ENCODE results near the gene ABHD1. TPM values are rescaled to one million over a fixed set of nuclear protein-coding genes. Genes with fewer than 3 reads are reported as not detected.

The ABHD1 gene
- total and polyA plus RNA-seq, 2 donors (not counting 3 experiments of a cell fraction or from before 2014, with no cell fraction given): 0.07 TPM; not detected in 1

GRCh38 chr2:27082773-27083409, 40.7 kb upstream of the ABHD1 start:
- Histone ChIP-seq H3K4me2 (ENCODE audit: insufficient read depth, low read length) (no peak overlapping the region), H2AFZ (ENCODE audit: low read depth, low read length) (no peak overlapping the region), H3K9ac (replicated peaks; ENCODE audit: extremely low read depth, insufficient read depth, low read length) (no peak overlapping the region), H3K4me1 (ENCODE audit: control insufficient read depth, extremely low read depth, insufficient read depth, low read length) (peaks cover 12% of the 10 kb centered on the region), H3K36me3 (ENCODE audit: control insufficient read depth in 2 of 2, extremely low read depth in 1 of 2, insufficient read depth in 2 of 2, low read length in 2 of 2) (no peaks in the 10 kb centered on the region), H3K4me3 (replicated peaks in 1 of 3; ENCODE audit: insufficient read depth in 1 of 3, low read depth in 1 of 3, low read length in 3 of 3) (no peak overlapping the region), H3K27ac (ENCODE audit: insufficient read depth, low read depth, low read length) (no peak overlapping the region), H4K20me1 (replicated peaks; ENCODE audit: control insufficient read depth, extremely low read depth, insufficient read depth, low read length) (no peaks in the 10 kb centered on the region), H3K9me1 (replicated peaks; ENCODE audit: control insufficient read depth, extremely low read depth, insufficient read depth, low read length) (no peaks in the 10 kb centered on the region), H3K79me2 (ENCODE audit: control insufficient read depth, insufficient read depth, low read length) (no peaks in the 10 kb centered on the region), H3K9me3 (replicated peaks; ENCODE audit: control insufficient read depth, insufficient read depth, low read length) (no peaks in the 10 kb centered on the region), H3K27me3 (ENCODE audit: control insufficient read depth in 2 of 2, insufficient read depth in 2 of 2, low read length in 2 of 2) (no peaks in the 10 kb centered on the region)
- POLR2A ChIA-PET: interaction anchor here (0.6 kb wide), 1 partner anchor 22 kb away, joined by 3 read pairs; no protein-coding TSS in a partner anchor
- no peak for FAIRE-seq
- intact Hi-C loops (cut with micrococcal nuclease) (no loop called here), dilution Hi-C loops (cut with MboI; ENCODE audit: extremely low pct_ligation_motif_present, low sequenced_read_pairs) (no loop called here)
- CTCF ChIA-PET: interaction anchor here (1.2 to 6.0 kb wide), 5 partner anchors 9 to 121 kb away, joined by 3 to 55 read pairs (median 27); partner anchors contain the start of genes AGBL5 and OST4
- TF ChIP-seq GATA2 (IDR thresholded peaks at IDR 0.05; ENCODE audit: insufficient read depth, insufficient read length, low read depth, low read length) (no peak), CTCF (IDR thresholded peaks at IDR 0.05; ENCODE audit: extremely low read depth in 1 of 2, insufficient read depth in 1 of 2, low read depth in 1 of 2, low read length in 2 of 2) (no peak), MYC (IDR thresholded peaks at IDR 0.05; ENCODE audit: low read depth, low read length) (no peak), POLR2AphosphoS5 (IDR thresholded peaks at IDR 0.05; ENCODE audit: insufficient read depth, low read depth, low read length) (no peak), POLR2A (IDR thresholded peaks at IDR 0.05; ENCODE audit: low read depth, low read length) (no peak), JUN (IDR thresholded peaks at IDR 0.05; ENCODE audit: borderline replicate concordance, insufficient read depth, insufficient read length, low read depth) (no peak), EZH2 (IDR thresholded peaks at IDR 0.05; ENCODE audit: borderline replicate concordance, low read depth, low read length, severe bottlenecking) (no peak), FOS (IDR thresholded peaks at IDR 0.05; ENCODE audit: borderline replicate concordance, insufficient read depth, low read length) (no peak)
- TF ChIP-seq, protein P1, sequence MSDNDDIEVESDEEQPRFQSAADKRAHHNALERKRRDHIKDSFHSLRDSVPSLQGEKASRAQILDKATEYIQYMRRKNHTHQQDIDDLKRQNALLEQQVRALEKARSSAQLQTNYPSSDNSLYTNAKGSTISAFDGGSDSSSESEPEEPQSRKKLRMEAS (IDR thresholded peaks at IDR 0.05; ENCODE audit: insufficient read depth, insufficient read length): no peak
- no peak for DNase-seq (ENCODE audit: low read depth, low spot score)
- BruUV-seq (replicated peaks): no TSS peak

Data from endothelial cell of umbilical vein (primary cell).